Subcutaneous adipose tissue (tissue), 4 donors: ENCODE measurements around the gene TNF. TPM values are rescaled to one million over a fixed set of nuclear protein-coding genes. Genes with fewer than 3 reads are reported as not detected.

Experiments used
- CTCF ChIP-seq: fragments of 450-650 bp; IDR thresholded peaks from one replicate; pipeline ENCODE4 v1.5.1; 2016; ENCODE audit warnings: low read depth, mild to moderate bottlenecking, control low read depth, antibody characterized with exemption, moderate library complexity
- total RNA-seq, 4 donors: library from RNA; depleted of rRNA; stranded (reverse); fragments of >200 nt; gene quantifications; one replicate each; pipeline ENCODE4 v1.1.0, GENCODE V29; 2016

TNF gene
- total RNA-seq, 4 donors from 2014 or later, result 0.22 to 0.82 TPM; not detected in 2

GRCh38 chr6:31558318-31558625, 17.1 kb upstream of the TNF start:
- no peak for TF ChIP-seq CTCF

GRCh38 chr6:31558631-31559500, 16.5 kb upstream of the TNF start:
- no peak for TF ChIP-seq CTCF

- TF ChIP-seq CTCF, result no peak
These were observed 15.8 kb upstream of the TNF start for GRCh38 chr6:31559606-31559957.

- no peak for TF ChIP-seq CTCF
These were observed 15.2 kb upstream of the TNF start for GRCh38 chr6:31559958-31560696.

GRCh38 chr6:31560697-31561058, 14.7 kb upstream of the TNF start:
- no peak for TF ChIP-seq CTCF

- TF ChIP-seq CTCF, result no peak
These were observed 7.6 kb upstream of the TNF start for GRCh38 chr6:31567531-31568370.

GRCh38 chr6:31568537-31568961, 6.8 kb upstream of the TNF start:
- no peak for TF ChIP-seq CTCF
